ENCODE data around the gene AARS1. TPM values are rescaled to one million over a fixed set of nuclear protein-coding genes. Genes with fewer than 3 reads are reported as not detected.
A peak's percentile ranks its signal among the peaks of the same experiment; 100 is the strongest.

AARS1 gene
- polyA plus RNA-seq, 2 of the 4 experiments (the other 2 are of a cell fraction): 134 to 344 TPM

DNA sequence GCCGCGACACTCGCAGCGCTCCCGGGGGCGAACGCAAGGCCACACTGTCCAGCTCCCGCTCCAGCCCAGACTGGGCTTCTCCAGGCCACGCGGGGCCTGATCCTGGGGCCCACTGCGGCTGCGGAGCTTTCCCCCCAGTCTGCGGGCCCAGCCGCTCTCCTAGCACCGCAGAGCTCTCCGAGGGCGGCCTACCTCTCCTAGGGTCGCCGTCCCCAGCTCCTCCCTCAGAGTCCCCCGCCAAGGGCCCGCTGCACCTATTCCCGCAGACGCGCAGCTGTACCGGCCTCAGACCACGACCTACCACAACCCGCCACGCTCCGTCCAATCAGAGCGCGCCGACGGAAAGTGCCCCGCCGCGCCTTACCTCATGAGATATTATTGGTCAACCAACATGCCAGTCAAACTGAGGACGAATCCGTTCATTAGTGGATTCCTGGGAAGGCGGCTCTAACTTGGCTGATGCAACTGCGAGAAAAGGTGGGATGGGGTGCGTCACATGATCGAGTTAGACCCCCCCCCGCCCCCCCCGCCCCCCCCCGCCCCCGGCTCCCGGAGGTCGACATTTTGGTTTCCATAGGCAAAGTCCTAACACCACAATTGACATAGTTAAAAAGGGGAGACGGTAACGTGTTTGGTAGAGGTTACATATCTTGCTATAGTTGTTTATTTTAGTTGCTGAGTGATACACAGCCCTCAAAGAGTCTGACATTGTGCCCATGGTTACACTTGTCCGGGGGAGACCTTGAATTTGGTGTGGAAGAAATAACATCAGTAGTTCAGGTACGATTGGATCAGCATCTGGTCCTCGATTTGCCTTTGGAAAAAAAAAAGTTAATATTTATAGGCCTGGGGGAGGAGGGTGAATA lies at the start of gene AARS1 (continued):
- TF ChIP-seq NPAS2 (CRISPR knock-in tag; IDR thresholded peaks at IDR 0.05; ENCODE audit: borderline replicate concordance) (no peak), ZFP36 (IDR thresholded peaks at IDR 0.05; ENCODE audit: borderline replicate concordance, partially characterized antibody) (no peak), FOSB (CRISPR knock-in tag; IDR thresholded peaks at IDR 0.05) (no peak), HOXB5 (CRISPR knock-in tag; IDR thresholded peaks at IDR 0.05) (0 out of 2 replicates have a peak, but pooled peaks have one; percentile 26), MYC (IDR thresholded peaks at IDR 0.05; ENCODE audit: borderline replicate concordance, low read length) (no peak), JUNB (IDR thresholded peaks at IDR 0.05) (no peak), POLR2A (IDR thresholded peaks at IDR 0.05; ENCODE audit: low read length) (peak; percentile 90), CBX2 (IDR thresholded peaks at IDR 0.05; ENCODE audit: borderline replicate concordance, low read depth) (no peak), RAD21 (conservative IDR thresholded peaks at IDR 0.05 in 1 of 2, IDR thresholded peaks at IDR 0.05 in 1 of 2) (no peak), MAFK (IDR thresholded peaks at IDR 0.05; ENCODE audit: partially characterized antibody) (no peak), SREBF2 (IDR thresholded peaks at IDR 0.05) (no peak), MAX (IDR thresholded peaks at IDR 0.05) (peak; percentile 86), RCOR1 (IDR thresholded peaks at IDR 0.05; ENCODE audit: low read depth, low read length) (no peak), HDAC2 (IDR thresholded peaks at IDR 0.05) (no peak), ZNF302 (CRISPR knock-in tag; IDR thresholded peaks at IDR 0.05) (no peak), KDM5A (IDR thresholded peaks at IDR 0.05) (peak; percentile 32; the same call in 1 of the 2 replicates), EP300 (IDR thresholded peaks at IDR 0.05) (no peak; a peak in 1 of 5 replicates), HOXB13 (CRISPR knock-in tag; IDR thresholded peaks at IDR 0.05; ENCODE audit: low read depth) (no peak), TP53 (CRISPR knock-in tag; IDR thresholded peaks at IDR 0.05) (no peak), CBX8 (IDR thresholded peaks at IDR 0.05) (no peak)
- TF ChIP-seq, protein P1, sequence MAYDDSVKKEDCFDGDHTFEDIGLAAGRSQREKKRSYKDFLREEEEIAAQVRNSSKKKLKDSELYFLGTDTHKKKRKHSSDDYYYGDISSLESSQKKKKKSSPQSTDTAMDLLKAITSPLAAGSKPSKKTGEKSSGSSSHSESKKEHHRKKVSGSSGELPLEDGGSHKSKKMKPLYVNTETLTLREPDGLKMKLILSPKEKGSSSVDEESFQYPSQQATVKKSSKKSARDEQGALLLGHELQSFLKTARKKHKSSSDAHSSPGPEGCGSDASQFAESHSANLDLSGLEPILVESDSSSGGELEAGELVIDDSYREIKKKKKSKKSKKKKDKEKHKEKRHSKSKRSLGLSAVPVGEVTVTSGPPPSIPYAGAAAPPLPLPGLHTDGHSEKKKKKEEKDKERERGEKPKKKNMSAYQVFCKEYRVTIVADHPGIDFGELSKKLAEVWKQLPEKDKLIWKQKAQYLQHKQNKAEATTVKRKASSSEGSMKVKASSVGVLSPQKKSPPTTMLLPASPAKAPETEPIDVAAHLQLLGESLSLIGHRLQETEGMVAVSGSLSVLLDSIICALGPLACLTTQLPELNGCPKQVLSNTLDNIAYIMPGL (CRISPR knock-in tag; IDR thresholded peaks at IDR 0.05; ENCODE audit: borderline replicate concordance): no peak
- TF ChIP-seq, protein P2, sequence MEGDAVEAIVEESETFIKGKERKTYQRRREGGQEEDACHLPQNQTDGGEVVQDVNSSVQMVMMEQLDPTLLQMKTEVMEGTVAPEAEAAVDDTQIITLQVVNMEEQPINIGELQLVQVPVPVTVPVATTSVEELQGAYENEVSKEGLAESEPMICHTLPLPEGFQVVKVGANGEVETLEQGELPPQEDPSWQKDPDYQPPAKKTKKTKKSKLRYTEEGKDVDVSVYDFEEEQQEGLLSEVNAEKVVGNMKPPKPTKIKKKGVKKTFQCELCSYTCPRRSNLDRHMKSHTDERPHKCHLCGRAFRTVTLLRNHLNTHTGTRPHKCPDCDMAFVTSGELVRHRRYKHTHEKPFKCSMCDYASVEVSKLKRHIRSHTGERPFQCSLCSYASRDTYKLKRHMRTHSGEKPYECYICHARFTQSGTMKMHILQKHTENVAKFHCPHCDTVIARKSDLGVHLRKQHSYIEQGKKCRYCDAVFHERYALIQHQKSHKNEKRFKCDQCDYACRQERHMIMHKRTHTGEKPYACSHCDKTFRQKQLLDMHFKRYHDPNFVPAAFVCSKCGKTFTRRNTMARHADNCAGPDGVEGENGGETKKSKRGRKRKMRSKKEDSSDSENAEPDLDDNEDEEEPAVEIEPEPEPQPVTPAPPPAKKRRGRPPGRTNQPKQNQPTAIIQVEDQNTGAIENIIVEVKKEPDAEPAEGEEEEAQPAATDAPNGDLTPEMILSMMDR (IDR thresholded peaks at IDR 0.05): no peak
- TF ChIP-seq, protein P3, sequence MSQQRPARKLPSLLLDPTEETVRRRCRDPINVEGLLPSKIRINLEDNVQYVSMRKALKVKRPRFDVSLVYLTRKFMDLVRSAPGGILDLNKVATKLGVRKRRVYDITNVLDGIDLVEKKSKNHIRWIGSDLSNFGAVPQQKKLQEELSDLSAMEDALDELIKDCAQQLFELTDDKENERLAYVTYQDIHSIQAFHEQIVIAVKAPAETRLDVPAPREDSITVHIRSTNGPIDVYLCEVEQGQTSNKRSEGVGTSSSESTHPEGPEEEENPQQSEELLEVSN (IDR thresholded peaks at IDR 0.05; ENCODE audit: borderline replicate concordance, low read depth): no peak
- TF ChIP-seq, protein P4, sequence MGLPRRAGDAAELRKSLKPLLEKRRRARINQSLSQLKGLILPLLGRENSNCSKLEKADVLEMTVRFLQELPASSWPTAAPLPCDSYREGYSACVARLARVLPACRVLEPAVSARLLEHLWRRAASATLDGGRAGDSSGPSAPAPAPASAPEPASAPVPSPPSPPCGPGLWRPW (IDR thresholded peaks at IDR 0.05): no peak
- TF ChIP-seq, protein P5, sequence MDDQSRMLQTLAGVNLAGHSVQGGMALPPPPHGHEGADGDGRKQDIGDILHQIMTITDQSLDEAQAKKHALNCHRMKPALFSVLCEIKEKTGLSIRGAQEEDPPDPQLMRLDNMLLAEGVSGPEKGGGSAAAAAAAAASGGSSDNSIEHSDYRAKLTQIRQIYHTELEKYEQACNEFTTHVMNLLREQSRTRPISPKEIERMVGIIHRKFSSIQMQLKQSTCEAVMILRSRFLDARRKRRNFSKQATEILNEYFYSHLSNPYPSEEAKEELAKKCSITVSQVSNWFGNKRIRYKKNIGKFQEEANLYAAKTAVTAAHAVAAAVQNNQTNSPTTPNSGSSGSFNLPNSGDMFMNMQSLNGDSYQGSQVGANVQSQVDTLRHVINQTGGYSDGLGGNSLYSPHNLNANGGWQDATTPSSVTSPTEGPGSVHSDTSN (IDR thresholded peaks at IDR 0.05): peak; percentile 99

All from A549 (cell line).